GM12878 (cell line): ENCODE data around the gene THAP3. TPM values are rescaled to one million over a fixed set of nuclear protein-coding genes. Genes with fewer than 3 reads are reported as not detected.

Experiments used
- ATAC-seq: fragments of 200-7000 bp; cut with Tn5 transposase; 3 replicates; pipeline ENCODE4 v1.9.1; 2020; ENCODE audit warnings: mild to moderate bottlenecking, moderate library complexity
- BruUV-seq: library from RNA; stranded (reverse); fragments of 400-500 nt; replicated peaks from 2 replicates; lab custom pipeline; 2021; lab: Mats Ljungman, UMichigan
- CTCF ChIA-PET: fragments of 300-600 bp; sonication (Branson Sonifier 250); formaldehyde crosslinking; extraction: SDS; loops from one replicate; lab custom pipeline; 2021; ENCODE audit warnings: inconsistent platforms; lab: Yijun Ruan, JAX
- POLR2A ChIA-PET: fragments of 350-600 bp; formaldehyde crosslinking; extraction: SDS; loops from one replicate; lab custom pipeline; 2021; ENCODE audit warnings: inconsistent platforms; lab: Charles Lee
- RAD21 ChIA-PET: fragments of 300-600 bp; sonication (Branson Sonifier 250); formaldehyde crosslinking; loops from one replicate; lab custom pipeline; 2023; ENCODE audit warnings: antibody characterized with exemption; ENCODE audit not compliant: unreplicated experiment; lab: Charles Lee
- SMC1A ChIA-PET: fragments of 300-600 bp; sonication (Branson Sonifier 250); formaldehyde crosslinking; loops from one replicate; lab custom pipeline; 2023; ENCODE audit not compliant: unreplicated experiment, uncharacterized antibody; lab: Charles Lee
- DNase-seq: peaks from one replicate; pipeline ENCODE4 v3.0.0-alpha.2; 2011; ENCODE audit warnings: low read depth, low spot score
- FAIRE-seq: peaks from 3 replicates; lab custom pipeline; 2011; peaks lifted over from hg19 to GRCh38; lab: Jason Lieb, UNC
- H2AFZ ChIP-seq: 2 replicates; pipeline ENCODE4 v1.6.0; 2011; ENCODE audit warnings: low read depth, low read length, control low read depth; ENCODE audit not compliant: control insufficient read depth
- H3K27ac ChIP-seq: 2 replicates; pipeline ENCODE4 v1.5.1; 2011; ENCODE audit warnings: control low read depth; ENCODE audit not compliant: control insufficient read depth, insufficient read depth
- H3K27me3 ChIP-seq, 2 experiments: replicated peaks in 1 of 2; 2 replicates each; pipeline versions ENCODE4 v1.6.0 to v1.6.1; 2011; ENCODE audit warnings: low read length in 1 of 2; ENCODE audit not compliant: control insufficient read depth in 2 of 2, insufficient read depth in 2 of 2
- H3K36me3 ChIP-seq, 2 experiments: 2 replicates each; pipeline ENCODE4 v1.5.1; 2011; ENCODE audit warnings: low read length in 1 of 2; ENCODE audit not compliant: control insufficient read depth in 2 of 2, insufficient read depth in 2 of 2
- H3K4me1 ChIP-seq: 2 replicates; pipeline ENCODE4 v1.6.1; 2011; ENCODE audit warnings: mild to moderate bottlenecking, low read length, moderate library complexity, mixed read lengths; ENCODE audit not compliant: control insufficient read depth, insufficient read depth
- H3K4me2 ChIP-seq: 2 replicates; pipeline ENCODE4 v1.6.0; 2011; ENCODE audit warnings: control low read depth; ENCODE audit not compliant: control insufficient read depth, insufficient read depth
- H3K4me3 ChIP-seq: fragments of 200-600 bp; sonication (generic); 2 replicates; pipeline ENCODE4 v1.5.1; 2016
- H3K79me2 ChIP-seq: 2 replicates; pipeline ENCODE4 v1.6.0; 2011; ENCODE audit warnings: low read length; ENCODE audit not compliant: control insufficient read depth, insufficient read depth
- H3K9ac ChIP-seq: 2 replicates; pipeline ENCODE4 v1.8.0; 2011; ENCODE audit warnings: low read length, control low read depth, mixed read lengths; ENCODE audit not compliant: control insufficient read depth, insufficient read depth
- H3K9me3 ChIP-seq: replicated peaks from 3 replicates; pipeline ENCODE4 v1.5.1; 2011; ENCODE audit warnings: mild to moderate bottlenecking, low read length; ENCODE audit not compliant: control insufficient read depth, insufficient read depth
- H4K20me1 ChIP-seq: 2 replicates; pipeline ENCODE4 v1.6.0; 2011; ENCODE audit not compliant: control insufficient read depth, insufficient read depth
- ATF2 ChIP-seq: IDR thresholded peaks from 2 replicates; pipeline ENCODE4 v1.6.1; 2012; ENCODE audit warnings: low read length, inconsistent platforms
- ATF3 ChIP-seq: IDR thresholded peaks from 2 replicates; pipeline ENCODE4 v1.6.1; 2011; ENCODE audit warnings: low read depth, mild to moderate bottlenecking, low read length, moderate library complexity, borderline replicate concordance; ENCODE audit errors: extremely low read depth
- BHLHE40 ChIP-seq, 2 experiments: fragments of 450-650 bp in 1 of 2; IDR thresholded peaks; 2 replicates each; pipeline ENCODE4 v1.6.1; 2011 to 2017; ENCODE audit warnings: low read depth in 2 of 2, borderline replicate concordance in 1 of 2, improper control_type of control experiment in 1 of 2, low read length in 1 of 2, mild to moderate bottlenecking in 1 of 2
- CBX3 ChIP-seq: fragments of 200-600 bp; sonication (generic); IDR thresholded peaks from 2 replicates; pipeline ENCODE4 v1.6.1; 2016; ENCODE audit warnings: low read depth, borderline replicate concordance
- CEBPZ ChIP-seq: fragments of 150-350 bp; IDR thresholded peaks from 2 replicates; pipeline ENCODE4 v1.6.1; 2016; ENCODE audit warnings: low read depth, low read length
- EGR1 ChIP-seq, 2 experiments: IDR thresholded peaks; 1 replicate in 1 of 2; 2 replicates in 1 of 2; pipeline ENCODE4 v1.6.1; 2011 to 2012; ENCODE audit warnings: low read depth in 2 of 2, low read length in 2 of 2, borderline replicate concordance in 1 of 2, mild to moderate bottlenecking in 1 of 2, moderate library complexity in 1 of 2
- ELK1 ChIP-seq: IDR thresholded peaks from 2 replicates; pipeline ENCODE4 v1.6.1; 2012; ENCODE audit warnings: low read depth, low read length, improper control_type of control experiment
- IRF3 ChIP-seq: fragments of 450-650 bp; IDR thresholded peaks from 2 replicates; pipeline ENCODE4 v1.6.1; 2014; ENCODE audit warnings: mild to moderate bottlenecking
- LARP7 ChIP-seq: fragments of 450-650 bp; IDR thresholded peaks from 2 replicates; pipeline ENCODE4 v1.6.1; 2017; ENCODE audit warnings: mild to moderate bottlenecking
- MEF2A ChIP-seq: IDR thresholded peaks from 2 replicates; pipeline ENCODE4 v1.6.1; 2011; ENCODE audit warnings: low read depth, mild to moderate bottlenecking, low read length, moderate library complexity; ENCODE audit not compliant: insufficient read depth
- NR2C2 ChIP-seq: IDR thresholded peaks from 2 replicates; pipeline ENCODE4 v1.6.1; 2011; ENCODE audit warnings: borderline replicate concordance, low read depth; ENCODE audit not compliant: control insufficient read depth, insufficient read length
- STAT3 ChIP-seq: IDR thresholded peaks from 2 replicates; pipeline ENCODE4 v1.6.1; 2011; ENCODE audit warnings: low read depth, low read length, improper control_type of control experiment
- SUZ12 ChIP-seq: fragments of 200-600 bp; sonication (generic); IDR thresholded peaks from one replicate; pipeline ENCODE4 v1.6.1; 2018; ENCODE audit warnings: antibody characterized with exemption, mild to moderate bottlenecking; ENCODE audit not compliant: unreplicated experiment
- ZBED1 ChIP-seq: IDR thresholded peaks from 2 replicates; pipeline ENCODE4 v1.6.1; 2016; ENCODE audit warnings: borderline replicate concordance
- ZNF217 ChIP-seq: fragments of 450-650 bp; IDR thresholded peaks from 2 replicates; pipeline ENCODE4 v1.6.1; 2017; ENCODE audit warnings: antibody characterized with exemption, mild to moderate bottlenecking
- ZNF384 ChIP-seq: IDR thresholded peaks from 2 replicates; pipeline ENCODE4 v1.6.1; 2012; ENCODE audit warnings: low read depth, mild to moderate bottlenecking, low read length, improper control_type of control experiment, borderline replicate concordance
- WGBS: methylation state at CpG from one replicate; pipeline ENCODE4 v1.1.6; 2016; ENCODE audit warnings: low lambda C conversion rate; ENCODE audit not compliant: insufficient replicate concordance, insufficient coverage; ENCODE audit errors: missing lambda C conversion rate; 5-methylcytosine and 5-hydroxymethylcytosine counted together
- in situ Hi-C: fragments of 300-500 bp; cut with MboI; formaldehyde crosslinking; loops from 9 replicates; pipeline ENCODE4 v1.14.3; 2018; ENCODE audit warnings: mixed read lengths
- intact Hi-C: fragments of 100-400 bp; cut with micrococcal nuclease; formaldehyde crosslinking; loops from one replicate; pipeline ENCODE4 v1.14.2; 2022; ENCODE audit not compliant: unreplicated experiment
- polyA plus RNA-seq, 11 experiments: library from polyadenylated mRNA; depleted of rRNA in 4 of 11; unstranded in 6 of 11; stranded (reverse) in 5 of 11; fragments of >200 nt; fragmentation: Nextera tagmentation in 4 of 11; fragmentation: Illumina TruSeq in 1 of 11; extraction: Ambion mirVana in 4 of 11; extraction: Trizol in 1 of 11; gene quantifications; 1 replicate in 1 of 11; 2 replicates in 10 of 11; pipeline versions ENCODE4 v1.2.1 to v1.2.3, GENCODE V29; 2011 to 2016; ENCODE audit warnings: inconsistent platforms in 2 of 11, missing spikeins in 2 of 11, low read depth in 1 of 11
- total RNA-seq, 4 experiments: library from RNA; depleted of rRNA in 3 of 4; stranded (reverse); fragments of >200 nt in 3 of 4; fragmentation: Illumina TruSeq in 1 of 4; extraction: Trizol in 1 of 4; gene quantifications; 2 replicates each; pipeline versions ENCODE4 v1.2.1 to v1.2.3, GENCODE V29; 2013 to 2021

Gene THAP3
- total and polyA plus RNA-seq, 10 of the 15 experiments (the other 5 are each of a cell fraction or from before 2014, with no cell fraction given), result 1.5 to 19.5 (median 11.9) TPM

- ChIA-PET RAD21 (no interaction called here), POLR2A (no interaction called here), SMC1A (no interaction called here), CTCF (interaction anchor here (0.6 to 1.2 kb wide), 2 partner anchors 15 to 24 kb away, joined by 3 read pairs; no protein-coding TSS in a partner anchor)
- H3K9me3 ChIP-seq, result no peaks in the 10 kb centered on the region
- peaks cover 18% of the 10 kb centered on the region for H3K79me2 ChIP-seq
- BruUV-seq, result no TSS peak
- H3K4me2 ChIP-seq, result no peak overlapping the region
- 76% methylated on average over 12 of the region's 12 CpGs for WGBS
- no peaks in the 10 kb centered on the region for H3K27me3 ChIP-seq
- no peaks in the 10 kb centered on the region for H4K20me1 ChIP-seq
- H3K9ac ChIP-seq, result no peak overlapping the region
- DNase-seq, result no peak
- in situ Hi-C loops, result no loop called here
- no peak for ATAC-seq
- H3K27ac ChIP-seq, result no peak overlapping the region
- H3K36me3 ChIP-seq, result peaks cover 7 to 10% of the 10 kb centered on the region in 2 experiments; a peak in 3 of 4 replicates
- intact Hi-C loops, result no loop called here
- no peak for FAIRE-seq
- no peak overlapping the region for H3K4me3 ChIP-seq
- H2AFZ ChIP-seq, result no peak overlapping the region
- H3K4me1 ChIP-seq, result peaks cover 9% of the 10 kb centered on the region
- TF ChIP-seq CBX3, result no peak
- no peak for TF ChIP-seq LARP7
- no peak for TF ChIP-seq MEF2A
- TF ChIP-seq ZBED1, result no peak
- TF ChIP-seq ATF2, result no peak
- no peak for TF ChIP-seq STAT3
- no peak for TF ChIP-seq ELK1
- no peak for TF ChIP-seq CEBPZ
- no peak for TF ChIP-seq ATF3
- TF ChIP-seq BHLHE40 (IDR thresholded peaks at IDR 0.05; ENCODE audit: borderline replicate concordance in 1 of 2, low read depth in 2 of 2, low read length in 1 of 2), result no peak
- TF ChIP-seq ZNF384, result no peak
- TF ChIP-seq SUZ12, result no peak
- no peak for TF ChIP-seq NR2C2
- TF ChIP-seq IRF3, result no peak
- TF ChIP-seq EGR1 (IDR thresholded peaks at IDR 0.05; ENCODE audit: borderline replicate concordance in 1 of 2, low read depth in 2 of 2, low read length in 2 of 2), result no peak
- TF ChIP-seq ZNF217, result no peak
Measured at GRCh38 chr1:6585081-6585722, 39.5 kb upstream of the THAP3 start.
